T-helper 2 cell treated with Interferon-gamma antibody and Interleukin-4, amounts not matched to agents 100 ng/mL and 5 ng/mL, for 36 hours (primary cell): ENCODE measurements around the gene MST1. TPM values are rescaled to one million over a fixed set of nuclear protein-coding genes. Genes with fewer than 3 reads are reported as not detected.
"Not testable (repeated sequence)": the region's sequence is repeated elsewhere in the genome, so short reads cannot be mapped to it uniquely, and the experiment has no call there.

Source experiments
- intact Hi-C: fragments of 100-400 bp; cut with micrococcal nuclease; formaldehyde crosslinking; loops from one replicate; pipeline ENCODE4 v1.15.1; 2023
- total RNA-seq: library from RNA; stranded (reverse); gene quantifications from 2 replicates; pipeline ENCODE4 v1.2.3, GENCODE V29; 2022

The MST1 gene
- total RNA-seq, 1 donor from 2014 or later, result 10.4 TPM

- intact Hi-C loops, result no loop called here
Measured at GRCh38 chr3:49701388-49702077, 12.3 kb upstream of the MST1 start.

DNA sequence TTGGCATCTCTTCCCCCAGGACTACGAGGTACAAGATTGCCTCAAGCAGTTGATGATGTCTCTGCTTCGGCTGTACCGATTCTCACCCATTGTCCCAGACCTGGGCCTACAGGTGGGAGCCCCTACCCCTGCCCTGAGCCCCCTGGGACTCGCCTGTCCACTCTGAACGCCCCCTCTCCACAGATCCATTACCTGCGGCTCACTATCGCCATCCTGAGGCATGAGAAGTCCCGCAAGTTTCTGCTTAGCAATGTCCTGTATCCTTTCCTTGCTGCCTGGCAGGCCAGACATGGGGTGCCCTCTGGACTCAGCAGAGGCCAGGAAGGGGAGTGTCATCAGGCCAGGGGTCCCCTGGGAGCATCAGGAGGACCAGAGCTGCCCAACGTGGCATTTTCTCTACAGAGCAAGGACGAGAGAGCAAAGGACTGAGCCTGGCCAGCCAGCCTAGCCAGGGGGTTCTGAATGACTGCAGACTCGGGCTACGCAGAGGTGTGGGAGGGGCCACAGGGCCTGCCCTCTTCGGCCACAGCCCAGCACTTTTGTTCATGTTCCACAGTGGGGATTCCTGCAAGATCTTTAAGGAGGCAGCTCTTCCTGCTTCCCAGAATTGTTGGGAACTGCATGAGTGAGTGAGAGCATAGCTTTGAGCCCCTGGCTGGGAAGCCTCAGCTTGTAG is 11.3 kb upstream of the MST1 start:
- intact Hi-C loops, result no loop called here

- intact Hi-C loops, result no loop called here
Measured at GRCh38 chr3:49700014-49700413, 10.7 kb upstream of the MST1 start.

DNA sequence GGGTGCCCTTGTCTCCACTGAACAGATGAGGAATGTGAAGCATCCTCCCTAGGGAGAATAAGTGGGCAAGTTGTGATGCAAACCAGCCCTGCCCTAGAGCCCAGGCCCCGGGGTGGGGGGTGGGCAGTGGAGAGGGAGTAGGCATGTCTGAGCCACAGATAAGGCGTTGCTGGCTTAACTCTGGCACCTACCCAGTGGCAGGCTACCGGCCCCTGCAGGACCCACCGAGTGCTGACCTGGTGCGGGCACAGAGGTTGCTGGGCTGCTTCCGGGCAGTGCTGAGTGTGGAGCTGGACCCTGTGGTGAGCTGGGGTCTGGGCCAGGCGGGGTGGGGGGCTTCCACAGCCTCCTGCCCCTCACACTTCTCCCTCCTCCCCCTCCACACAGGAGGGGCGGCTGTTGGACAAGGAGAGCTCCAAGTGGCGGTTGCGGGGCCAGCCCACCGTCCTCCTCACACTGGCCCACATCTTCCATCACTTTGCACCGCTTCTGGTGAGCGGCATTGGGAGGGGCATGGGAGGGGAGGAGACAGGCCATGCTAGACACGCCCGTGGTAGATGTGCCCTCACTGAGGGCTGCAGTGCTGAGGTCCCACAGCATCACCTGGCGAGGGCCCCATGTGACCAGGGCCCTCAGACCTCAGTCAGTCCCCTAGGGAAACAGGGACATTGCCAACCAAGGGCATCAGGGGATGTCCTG is 10.2 kb upstream of the MST1 start:
- intact Hi-C loops, result no loop called here

DNA sequence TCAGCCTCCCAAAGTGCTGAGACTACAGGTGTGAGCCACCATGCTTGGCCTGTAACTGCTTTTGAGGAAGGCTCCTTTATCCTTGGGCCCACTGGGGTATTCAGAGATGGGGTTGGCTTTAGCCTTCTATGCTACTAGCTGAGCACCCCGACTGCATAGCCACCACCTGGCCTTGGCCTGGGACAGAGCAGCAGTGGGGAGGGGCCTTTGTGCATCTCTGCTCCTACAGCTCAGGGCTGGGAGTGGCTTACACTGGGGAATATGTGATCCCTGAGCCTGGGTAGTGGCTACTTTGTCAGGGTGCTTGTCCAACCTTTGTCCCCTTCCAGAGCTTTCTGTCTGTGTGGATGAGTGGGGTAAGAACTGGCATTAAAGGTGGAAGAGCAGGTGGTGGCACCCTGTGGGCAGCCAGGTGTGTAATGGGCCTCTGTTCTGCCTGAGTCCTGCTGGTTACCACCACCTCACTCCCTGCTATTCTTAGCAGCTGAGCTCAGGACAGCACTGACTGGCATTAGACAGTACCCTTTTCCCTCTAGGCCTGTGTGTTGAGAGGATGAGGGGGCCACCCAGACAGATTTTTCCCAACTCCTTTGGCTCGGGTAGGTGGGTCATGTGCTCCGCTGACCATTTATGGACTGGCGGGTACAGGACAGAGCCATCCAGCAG is 6.2 kb upstream of the MST1 start:
- intact Hi-C loops, result not testable (repeated sequence)

DNA sequence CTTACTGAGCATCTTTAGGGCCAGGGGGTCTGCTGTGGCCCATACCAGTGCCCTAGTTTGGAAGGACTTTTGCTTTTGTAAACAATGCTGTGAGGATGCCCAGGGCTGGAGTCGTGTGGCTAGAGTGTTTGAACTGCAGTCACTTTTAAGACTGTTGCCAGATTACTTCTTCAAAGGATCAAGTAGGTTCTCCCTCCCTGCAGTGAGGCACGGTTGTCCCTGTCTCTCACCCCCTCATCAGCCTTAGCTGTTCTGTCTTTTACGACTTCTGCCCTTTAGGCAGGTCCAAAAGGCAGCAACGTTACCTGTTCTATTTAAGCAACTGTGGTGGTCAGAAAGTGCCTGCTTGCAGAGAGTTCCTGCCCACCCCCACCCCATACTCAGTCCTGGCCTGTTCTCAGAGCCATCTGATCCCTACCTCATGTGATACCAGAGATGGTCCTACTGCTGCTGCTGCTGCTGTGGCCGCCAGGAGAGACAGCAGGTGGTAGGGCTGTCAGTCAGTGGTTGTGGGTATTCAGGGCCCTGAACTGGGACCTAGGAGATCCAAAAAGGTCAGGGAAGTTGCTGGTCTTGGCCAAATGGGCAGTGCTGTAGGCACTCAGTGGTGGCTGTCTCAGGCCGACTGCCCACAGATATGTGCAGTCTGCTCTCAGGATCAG is 5.3 kb upstream of the MST1 start:
- intact Hi-C loops, result not testable (repeated sequence)

- intact Hi-C loops, result not testable (repeated sequence)
Measured at GRCh38 chr3:49691481-49691880, 2.2 kb upstream of the MST1 start.

GRCh38 chr3:49690856-49691255 is 1.6 kb upstream of the MST1 start:
- intact Hi-C loops, result not testable (repeated sequence)

GRCh38 chr3:49689908-49690624 is 792 bp upstream of the MST1 start:
- intact Hi-C loops, result loop anchor here (1.0 kb wide), 1 partner anchor 16 kb away; the partner anchor contains the start of gene APEH

DNA sequence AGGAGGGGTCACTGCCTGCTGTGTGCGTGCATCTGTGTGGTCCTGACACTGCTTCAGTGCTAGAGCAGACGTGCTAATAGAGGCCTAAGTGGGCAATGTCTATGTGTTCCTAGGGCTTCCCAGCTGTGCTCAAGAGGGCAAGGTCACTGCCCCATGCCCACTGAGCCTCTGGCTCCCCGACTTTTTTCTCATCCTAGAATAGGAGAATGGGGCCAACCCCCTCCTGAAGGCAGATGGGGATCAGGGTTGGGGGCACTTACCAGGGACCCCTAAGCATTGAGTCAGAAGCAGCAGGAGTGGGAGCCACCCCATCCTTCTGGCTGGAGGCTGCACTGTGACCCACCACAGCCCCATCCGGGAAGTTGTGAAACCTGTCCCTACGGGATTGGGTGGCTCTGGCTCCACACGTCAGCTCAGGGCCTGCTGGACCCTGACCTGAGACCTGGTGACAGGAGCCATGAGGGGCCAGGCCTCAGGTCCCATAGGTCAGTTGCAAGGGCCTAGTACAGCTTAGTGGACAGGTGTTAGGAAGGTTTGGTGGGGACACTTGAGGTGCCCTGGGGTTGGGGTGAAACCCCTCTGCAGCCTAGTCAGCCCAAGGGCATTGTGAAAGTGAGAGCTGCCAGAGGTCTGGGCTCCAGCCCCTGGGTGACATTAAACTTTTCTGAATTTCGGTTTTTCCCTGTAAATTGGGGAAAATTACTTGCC is 782 bp downstream of the MST1 start:
- intact Hi-C loops, result loop anchor here (1.0 kb wide), 1 partner anchor 14 kb away; the partner anchor contains the start of gene APEH

DNA sequence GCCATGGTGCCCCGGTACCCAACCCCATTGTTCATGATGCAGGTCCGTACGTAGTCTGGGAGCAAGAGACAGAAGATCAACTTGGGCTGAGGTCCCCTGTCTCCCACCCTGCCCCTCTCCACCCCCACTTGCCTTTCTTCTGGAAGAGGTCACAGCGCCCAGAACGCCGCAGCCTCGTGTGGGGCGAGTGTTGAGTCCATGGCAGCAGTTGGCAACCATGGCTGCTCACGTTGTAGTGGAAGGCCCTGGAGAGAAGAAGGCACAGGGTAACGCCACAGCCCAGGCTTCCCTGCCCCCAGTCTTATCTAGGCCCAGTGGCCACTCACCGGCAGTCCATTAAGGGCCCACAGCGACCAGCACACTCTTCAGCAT is 1.9 kb downstream of the MST1 start:
- intact Hi-C loops, result not testable (repeated sequence)

DNA sequence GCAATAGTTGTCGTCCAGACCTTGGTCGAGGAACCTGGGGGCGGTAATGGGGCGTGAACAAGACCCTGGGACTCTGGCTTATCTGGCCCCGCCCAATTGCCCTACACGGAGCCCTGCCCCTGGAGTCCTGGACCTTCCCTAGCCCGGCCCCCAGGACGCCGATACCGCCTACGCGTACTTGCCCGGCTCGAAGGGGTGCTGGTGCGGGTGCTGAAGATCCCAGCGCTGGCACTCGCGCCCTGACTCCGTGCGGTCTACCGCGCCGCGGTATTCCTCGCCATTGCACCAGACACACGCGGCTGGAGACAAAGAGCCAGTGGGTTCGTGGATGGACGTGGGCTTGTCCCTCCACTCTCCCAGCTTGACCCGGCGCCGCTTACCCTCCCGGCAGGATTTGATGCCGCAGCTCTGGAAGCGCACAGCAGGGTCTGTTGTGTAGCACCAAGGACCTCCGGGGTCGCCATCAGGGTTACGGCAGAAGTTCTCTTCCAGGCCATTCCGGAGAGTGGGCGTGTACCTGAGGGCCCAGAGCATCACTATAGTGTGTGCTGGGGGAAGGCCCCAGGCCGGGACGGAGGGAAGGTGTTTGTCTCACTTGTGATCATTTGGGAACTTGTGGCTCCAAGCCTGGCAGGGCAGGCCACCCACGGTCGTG is 2.4 kb downstream of the MST1 start:
- intact Hi-C loops, result not testable (repeated sequence)

DNA sequence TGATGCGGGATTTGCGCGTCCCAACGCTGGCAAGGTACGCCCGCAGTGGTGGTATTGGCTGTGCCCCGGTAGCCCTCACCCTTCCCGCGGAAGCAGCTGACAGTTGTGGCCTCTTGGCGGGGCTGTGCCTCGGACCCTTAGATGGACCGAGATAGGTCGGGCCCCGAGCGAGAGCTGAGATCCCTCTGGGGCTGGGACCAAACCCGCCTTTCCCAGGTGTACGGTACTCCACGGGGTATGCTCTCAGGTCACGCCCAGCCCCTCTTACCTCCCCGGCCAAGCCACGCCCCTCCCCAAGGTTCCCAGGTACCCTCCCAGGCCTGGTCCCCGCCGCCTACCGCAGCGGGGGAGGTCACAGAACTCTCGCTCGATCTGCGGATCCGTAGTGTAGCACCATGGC is 2.9 kb downstream of the MST1 start:
- intact Hi-C loops, result not testable (repeated sequence)

GRCh38 chr3:49685846-49686245 is 3.4 kb downstream of the MST1 start:
- intact Hi-C loops, result not testable (repeated sequence)

- intact Hi-C loops, result not testable (repeated sequence)
Measured at GRCh38 chr3:49685103-49685502, 4.2 kb downstream of the MST1 start.

- intact Hi-C loops, result not testable (repeated sequence)
Measured at GRCh38 chr3:49684453-49684852, 4.8 kb downstream of the MST1 start.

DNA sequence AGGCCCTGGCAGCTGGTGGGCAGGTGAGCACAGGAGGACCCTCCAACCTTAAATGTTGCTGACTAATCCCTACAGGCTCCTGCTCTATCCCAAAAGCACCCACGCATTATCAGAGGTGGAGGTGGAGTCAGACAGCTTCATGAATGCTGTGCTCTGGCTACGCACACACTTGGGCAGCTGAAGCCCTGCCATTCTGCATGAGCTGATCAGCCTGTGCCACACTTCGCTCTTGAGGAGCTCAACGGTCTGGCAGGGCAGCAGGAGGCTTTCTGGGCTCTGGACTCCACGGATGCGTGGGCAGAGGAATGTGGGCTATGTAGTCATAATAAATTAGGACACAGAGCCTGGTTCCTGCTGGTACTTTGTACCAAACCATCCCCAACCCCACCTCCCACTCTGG is 6.1 kb downstream of the MST1 start:
- intact Hi-C loops, result no loop called here

DNA sequence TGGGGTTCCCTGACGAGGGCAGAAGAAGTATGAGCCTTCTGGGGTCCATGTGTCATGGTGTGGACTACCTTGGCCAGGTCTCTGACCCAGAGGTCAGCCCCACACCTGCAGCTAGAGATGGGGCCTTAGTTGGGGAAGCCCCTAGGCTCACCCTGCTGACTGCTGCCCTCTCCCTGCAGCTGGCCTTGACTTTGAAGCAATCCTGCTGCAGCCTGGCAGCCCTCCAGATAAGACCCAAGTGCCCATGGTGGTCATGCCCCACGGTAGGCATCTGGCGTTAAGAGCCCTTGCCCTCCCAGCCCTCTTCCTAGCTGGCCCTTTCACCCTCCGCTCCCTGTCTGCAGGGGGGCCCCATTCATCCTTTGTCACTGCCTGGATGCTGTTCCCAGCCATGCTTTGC is 7.7 kb downstream of the MST1 start:
- intact Hi-C loops, result no loop called here

GRCh38 chr3:49681232-49681522 is 8.1 kb downstream of the MST1 start:
- intact Hi-C loops, result no loop called here
